Uterus (tissue), 4 donors: ENCODE measurements around the gene PDK1. TPM values are rescaled to one million over a fixed set of nuclear protein-coding genes. Genes with fewer than 3 reads are reported as not detected.

Source experiments
- DNase-seq, 2 donors: peaks; one replicate each; pipeline ENCODE4 v3.0.0-alpha.2; 2019 to 2020
- H3K27ac ChIP-seq, 2 donors: fragments of 200-600 bp; sonication (generic); 1 replicate in 1 of 2; 2 replicates in 1 of 2; pipeline ENCODE4 v1.5.1; 2016 to 2018
- H3K27me3 ChIP-seq, 2 donors: fragments of 200-600 bp; sonication (generic); one replicate each; pipeline ENCODE4 v1.5.1; 2018 to 2019; ENCODE audit warnings: control low read depth in 1 of 2
- H3K36me3 ChIP-seq, 2 donors: fragments of 200-600 bp; sonication (generic); one replicate each; pipeline ENCODE4 v1.5.1; 2019; ENCODE audit warnings: control low read depth in 1 of 2
- H3K4me1 ChIP-seq, 2 donors: fragments of 200-600 bp; sonication (generic); one replicate each; pipeline ENCODE4 v1.5.1; 2018 to 2019; ENCODE audit warnings: control low read depth in 1 of 2
- H3K4me3 ChIP-seq, 2 donors: fragments of 200-600 bp; sonication (generic); 1 replicate in 1 of 2; 2 replicates in 1 of 2; pipeline ENCODE4 v1.5.1; 2018 to 2019; ENCODE audit warnings: mild to moderate bottlenecking in 1 of 2
- H3K9me3 ChIP-seq, 2 donors: fragments of 200-600 bp; sonication (generic); one replicate each; pipeline ENCODE4 v1.5.1; 2019; ENCODE audit warnings: control low read depth in 1 of 2
- CTCF ChIP-seq, 4 experiments: fragments of 200-600 bp in 2 of 4; fragments of 450-650 bp in 2 of 4; sonication (generic) in 2 of 4; IDR thresholded peaks; one replicate each; pipeline ENCODE4 v1.5.1; 2016 to 2019; ENCODE audit warnings: antibody characterized with exemption in 4 of 4, mild to moderate bottlenecking in 2 of 4, moderate library complexity in 1 of 4
- POLR2A ChIP-seq, 2 donors: fragments of 450-650 bp; IDR thresholded peaks; one replicate each; pipeline ENCODE4 v1.6.1; 2016; ENCODE audit warnings: antibody characterized with exemption in 2 of 2, mild to moderate bottlenecking in 1 of 2, moderate library complexity in 1 of 2
- intact Hi-C: fragments of 100-400 bp; cut with DNase I; formaldehyde crosslinking; loops from one replicate; pipeline ENCODE4 v1.15.1; 2023; ENCODE audit warnings: low total_unique reads
- total RNA-seq, 4 donors: library from RNA; depleted of rRNA in 3 of 4; stranded (reverse); fragments of >200 nt in 3 of 4; gene quantifications; one replicate each; pipeline versions ENCODE4 v1.1.0 to v1.2.4, GENCODE V29; 2014 to 2023
- donor health status: DM: yes; HTN: yes; CAD: no.

Gene PDK1
- total RNA-seq, 4 donors from 2014 or later, result 1.5 to 42.4 (median 20.1) TPM

- intact Hi-C loops, result no loop called here
- no peak overlapping the region for H3K27ac ChIP-seq
- H3K27me3 ChIP-seq, result no peaks in the 10 kb centered on the region
- no peaks in the 10 kb centered on the region for H3K36me3 ChIP-seq
- DNase-seq, result no peak
- no peaks in the 10 kb centered on the region for H3K9me3 ChIP-seq
- no peak for TF ChIP-seq CTCF (IDR thresholded peaks at IDR 0.05)
- peaks cover 0 to 5% of the 10 kb centered on the region in 2 donors for H3K4me1 ChIP-seq
- H3K4me3 ChIP-seq, result no peak overlapping the region
Observed at GRCh38 chr2:172552547-172553291, 3.2 kb upstream of the PDK1 start.

- Histone ChIP-seq H3K4me1 (peaks cover 0 to 5% of the 10 kb centered on the region in 2 donors), H3K27ac (peak overlapping the region in 1 of 2 donors; percentile 92), H3K9me3 (no peaks in the 10 kb centered on the region), H3K27me3 (no peaks in the 10 kb centered on the region), H3K4me3 (peak overlapping the region in 1 of 2 donors; percentile 90), H3K36me3 (no peaks in the 10 kb centered on the region)
- TF ChIP-seq POLR2A (IDR thresholded peaks at IDR 0.05), result no peak
- no peak for TF ChIP-seq CTCF (IDR thresholded peaks at IDR 0.05)
- intact Hi-C loops, result no loop called here
- no peak for DNase-seq
Observed at GRCh38 chr2:172554352-172555271, 1.3 kb upstream of the PDK1 start.

GRCh38 chr2:172555272-172555521 is 693 bp upstream of the PDK1 start:
- peaks cover 0 to 5% of the 10 kb centered on the region in 2 donors for H3K4me1 ChIP-seq
- peak overlapping the region; percentile 70 to 90 for H3K4me3 ChIP-seq
- TF ChIP-seq POLR2A (IDR thresholded peaks at IDR 0.05) (no peak), CTCF (IDR thresholded peaks at IDR 0.05) (no peak)
- no peaks in the 10 kb centered on the region for H3K27me3 ChIP-seq
- no peaks in the 10 kb centered on the region for H3K36me3 ChIP-seq
- intact Hi-C loops, result no loop called here
- no peaks in the 10 kb centered on the region for H3K9me3 ChIP-seq
- DNase-seq, result no peak
- peak overlapping the region; percentile 75 to 92 for H3K27ac ChIP-seq

GRCh38 chr2:172556284-172557033 is 569 bp downstream of the PDK1 start:
- H3K27me3 ChIP-seq, result no peaks in the 10 kb centered on the region
- no peaks in the 10 kb centered on the region for H3K36me3 ChIP-seq
- H3K27ac ChIP-seq, result peak overlapping the region; percentile 75 to 92
- peak overlapping the region; percentile 64 to 90 for H3K4me3 ChIP-seq
- peaks cover 0 to 5% of the 10 kb centered on the region in 2 donors for H3K4me1 ChIP-seq
- peak; percentile 50 to 52 for DNase-seq
- H3K9me3 ChIP-seq, result no peaks in the 10 kb centered on the region
- no peak for TF ChIP-seq CTCF (IDR thresholded peaks at IDR 0.05)
- TF ChIP-seq POLR2A (IDR thresholded peaks at IDR 0.05), result no peak
- intact Hi-C loops, result no loop called here
